Neural cell (in vitro differentiated cells): ENCODE data around the gene RPRD1B. TPM values are rescaled to one million over a fixed set of nuclear protein-coding genes. Genes with fewer than 3 reads are reported as not detected.

Experiments
- H2AFZ ChIP-seq: fragments of 200-600, 300-800 bp; sonication (generic), shearing (Covaris generic); 2 replicates; pipeline ENCODE4 v1.6.0; 2014; ENCODE audit warnings: low read depth, mild to moderate bottlenecking, antibody characterized with exemption, low read length, moderate library complexity
- H3F3A ChIP-seq: fragments of 200-600 bp; shearing (Covaris generic); 2 replicates; pipeline ENCODE4 v1.6.1; 2016; ENCODE audit warnings: mild to moderate bottlenecking, moderate library complexity, mixed read lengths, antibody characterized with exemption, low read length; ENCODE audit not compliant: insufficient read depth, poor library complexity, severe bottlenecking
- H3K27ac ChIP-seq: fragments of 200-600, 300-800 bp; sonication (generic), shearing (Covaris generic); 2 replicates; pipeline ENCODE4 v1.5.1; 2014; ENCODE audit warnings: mild to moderate bottlenecking, low read length, moderate library complexity
- H3K27me3 ChIP-seq: fragments of 300-800, 200-600 bp; sonication (generic), shearing (Covaris generic); 2 replicates; pipeline ENCODE4 v1.6.0; 2014; ENCODE audit warnings: mild to moderate bottlenecking, low read depth, low read length, moderate library complexity; ENCODE audit not compliant: insufficient read depth
- H3K36me3 ChIP-seq: fragments of 300-800, 200-600 bp; sonication (generic), shearing (Covaris generic); 2 replicates; pipeline ENCODE4 v1.5.1; 2014; ENCODE audit warnings: mild to moderate bottlenecking, antibody characterized with exemption, low read length, moderate library complexity; ENCODE audit not compliant: insufficient read depth
- H3K4me2 ChIP-seq: fragments of 300-800, 200-600 bp; sonication (generic), shearing (Covaris generic); 2 replicates; pipeline ENCODE4 v1.6.0; 2014; ENCODE audit warnings: mild to moderate bottlenecking, low read length
- H3K4me3 ChIP-seq: fragments of 300-800, 200-600 bp; sonication (generic), shearing (Covaris generic); 2 replicates; pipeline ENCODE4 v1.5.1; 2014; ENCODE audit warnings: mild to moderate bottlenecking, low read length, moderate library complexity
- H3K79me2 ChIP-seq: fragments of 200-600 bp; shearing (Covaris generic); replicated peaks from 2 replicates; pipeline ENCODE4 v1.6.0; 2014; ENCODE audit warnings: mild to moderate bottlenecking, low read length, moderate library complexity; ENCODE audit not compliant: insufficient read depth
- H3K9ac ChIP-seq: fragments of 300-800, 200-600 bp; sonication (generic), shearing (Covaris generic); 2 replicates; pipeline ENCODE4 v1.6.1; 2016; ENCODE audit warnings: mild to moderate bottlenecking, low read length, mixed read lengths
- H3K9me2 ChIP-seq: fragments of 200-600 bp; shearing (Covaris generic); 2 replicates; pipeline ENCODE4 v1.6.1; 2016; ENCODE audit warnings: mild to moderate bottlenecking, low read length, mixed read lengths; ENCODE audit not compliant: insufficient read depth
- H3K9me3 ChIP-seq: fragments of 200-600, 300-800 bp; sonication (generic), shearing (Covaris generic); 2 replicates; pipeline ENCODE4 v1.6.1; 2016; ENCODE audit warnings: mild to moderate bottlenecking, mixed run types, low read length, moderate library complexity, mixed read lengths
- H4K20me1 ChIP-seq: fragments of 200-600 bp; shearing (Covaris generic); 2 replicates; pipeline ENCODE4 v1.6.1; 2016; ENCODE audit warnings: mild to moderate bottlenecking, mixed run types; ENCODE audit not compliant: insufficient read depth
- EP300 ChIP-seq: fragments of 450-650 bp; conservative IDR thresholded peaks from 2 replicates; pipeline ENCODE4 v1.6.1; 2014; ENCODE audit warnings: antibody characterized with exemption, mild to moderate bottlenecking, moderate library complexity; ENCODE audit not compliant: poor library complexity, severe bottlenecking
- EZH2 ChIP-seq: fragments of 200-600, 300-800 bp; shearing (Covaris generic), sonication (generic); IDR thresholded peaks from 2 replicates; pipeline ENCODE4 v1.6.1; 2014; ENCODE audit warnings: antibody characterized with exemption, low read length, borderline replicate concordance, mild to moderate bottlenecking; ENCODE audit not compliant: insufficient read depth, poor library complexity, severe bottlenecking
- MXI1 ChIP-seq: fragments of 450-650 bp; conservative IDR thresholded peaks from 2 replicates; pipeline ENCODE4 v1.6.1; 2014; ENCODE audit warnings: antibody characterized with exemption, mild to moderate bottlenecking; ENCODE audit not compliant: poor library complexity, severe bottlenecking
- POLR2AphosphoS5 ChIP-seq: IDR thresholded peaks from 2 replicates; pipeline ENCODE4 v1.6.1; 2012
- RAD21 ChIP-seq: fragments of 450-650 bp; conservative IDR thresholded peaks from 2 replicates; pipeline ENCODE4 v1.6.1; 2014; ENCODE audit warnings: antibody characterized with exemption, mild to moderate bottlenecking, moderate library complexity
- SMC3 ChIP-seq: fragments of 450-650 bp; conservative IDR thresholded peaks from 2 replicates; pipeline ENCODE4 v1.6.1; 2014; ENCODE audit warnings: antibody characterized with exemption, mild to moderate bottlenecking, moderate library complexity; ENCODE audit not compliant: poor library complexity
- TAF1 ChIP-seq: IDR thresholded peaks from 2 replicates; pipeline ENCODE4 v1.6.1; 2012; ENCODE audit warnings: low read depth
- polyA plus RNA-seq: library from polyadenylated mRNA; depleted of rRNA; stranded (reverse); fragments of >200 nt; gene quantifications from 2 replicates; pipeline ENCODE4 v1.2.3, GENCODE V29; 2014
- TF ChIP-seq, protein P1 (sequence below): fragments of 450-650 bp; IDR thresholded peaks from 2 replicates; pipeline ENCODE4 v1.5.1; 2014; ENCODE audit warnings: antibody characterized with exemption, mild to moderate bottlenecking, moderate library complexity; ENCODE audit not compliant: poor library complexity, severe bottlenecking
- TF ChIP-seq, protein P2 (sequence below): IDR thresholded peaks from 2 replicates; pipeline ENCODE4 v1.6.1; 2012; ENCODE audit warnings: borderline replicate concordance

Gene RPRD1B
- polyA plus RNA-seq, 1 donor from 2014 or later: 23.4 TPM

DNA sequence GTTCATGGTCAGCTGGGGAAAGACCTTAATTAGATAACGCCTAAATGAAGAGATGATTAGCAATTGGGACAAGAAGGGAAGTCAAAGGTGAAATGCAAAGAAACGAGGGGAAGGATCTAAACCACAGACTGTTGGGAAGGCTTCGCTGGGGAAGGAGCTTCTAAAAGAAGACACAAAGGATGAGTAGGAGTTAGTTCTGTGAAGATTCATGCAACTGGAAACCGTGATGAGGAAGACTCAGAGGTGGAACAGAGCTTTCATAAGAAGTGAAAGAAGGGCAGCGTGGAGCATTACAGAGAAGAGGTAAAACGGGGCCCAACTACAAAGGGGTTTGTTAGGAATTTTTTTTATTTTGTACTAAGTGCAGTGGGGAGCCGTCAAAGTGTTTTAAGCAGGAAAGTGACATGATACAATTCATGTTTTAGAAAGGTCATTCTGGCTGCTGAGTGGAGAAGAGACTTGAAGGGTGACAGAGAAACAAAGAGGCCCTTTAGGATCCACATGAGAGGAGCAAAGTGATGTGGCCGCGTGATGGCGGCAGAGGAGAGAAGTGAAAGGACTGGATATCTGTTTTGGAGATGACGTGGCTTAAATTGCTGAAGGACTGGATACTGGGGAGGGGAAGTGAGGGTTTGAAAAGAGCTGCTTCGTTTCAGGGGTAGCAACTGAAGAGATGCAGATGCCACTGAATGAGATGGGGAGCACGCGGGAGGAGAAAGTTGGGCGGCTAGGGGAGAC, 33.9 kb upstream of the RPRD1B start:
- H3K4me2 ChIP-seq: no peak overlapping the region
- H4K20me1 ChIP-seq: no peaks in the 10 kb centered on the region
- TF ChIP-seq TAF1 (no peak), SMC3 (no peak), POLR2AphosphoS5 (no peak), EZH2 (no peak)
- no peak overlapping the region for H2AFZ ChIP-seq
- H3K9ac ChIP-seq: no peak overlapping the region
- H3K27me3 ChIP-seq: no peaks in the 10 kb centered on the region
- H3K27ac ChIP-seq: no peak overlapping the region
- H3K36me3 ChIP-seq: no peaks in the 10 kb centered on the region
- H3K4me3 ChIP-seq: no peak overlapping the region
- H3K79me2 ChIP-seq: no peaks in the 10 kb centered on the region
- H3K9me2 ChIP-seq: no peaks in the 10 kb centered on the region
- no peaks in the 10 kb centered on the region for H3K9me3 ChIP-seq
- no peaks in the 10 kb centered on the region for H3F3A ChIP-seq

DNA sequence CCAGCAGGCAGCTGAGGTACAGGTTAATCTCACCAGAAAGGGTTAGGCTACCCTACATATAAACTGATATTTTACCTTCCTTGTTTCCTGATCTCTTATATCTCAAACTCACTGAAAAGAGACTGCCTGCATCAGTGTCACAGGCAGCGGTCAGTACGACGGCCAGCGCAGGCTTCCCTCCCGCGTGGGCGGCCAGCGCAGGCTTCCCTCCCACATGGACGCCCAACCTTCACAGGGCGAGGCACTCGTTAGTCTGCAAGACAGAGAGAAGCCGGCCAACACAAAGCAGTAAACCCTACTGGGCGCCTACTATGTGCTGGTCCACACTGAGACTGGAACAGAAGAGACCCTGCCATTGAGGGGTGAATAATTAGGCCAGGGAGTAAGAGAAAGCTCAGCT, 33.3 kb upstream of the RPRD1B start:
- H3K27ac ChIP-seq: no peak overlapping the region
- no peak overlapping the region for H3K9ac ChIP-seq
- H4K20me1 ChIP-seq: no peaks in the 10 kb centered on the region
- no peaks in the 10 kb centered on the region for H3K27me3 ChIP-seq
- no peak for TF ChIP-seq TAF1
- TF ChIP-seq, protein P1, sequence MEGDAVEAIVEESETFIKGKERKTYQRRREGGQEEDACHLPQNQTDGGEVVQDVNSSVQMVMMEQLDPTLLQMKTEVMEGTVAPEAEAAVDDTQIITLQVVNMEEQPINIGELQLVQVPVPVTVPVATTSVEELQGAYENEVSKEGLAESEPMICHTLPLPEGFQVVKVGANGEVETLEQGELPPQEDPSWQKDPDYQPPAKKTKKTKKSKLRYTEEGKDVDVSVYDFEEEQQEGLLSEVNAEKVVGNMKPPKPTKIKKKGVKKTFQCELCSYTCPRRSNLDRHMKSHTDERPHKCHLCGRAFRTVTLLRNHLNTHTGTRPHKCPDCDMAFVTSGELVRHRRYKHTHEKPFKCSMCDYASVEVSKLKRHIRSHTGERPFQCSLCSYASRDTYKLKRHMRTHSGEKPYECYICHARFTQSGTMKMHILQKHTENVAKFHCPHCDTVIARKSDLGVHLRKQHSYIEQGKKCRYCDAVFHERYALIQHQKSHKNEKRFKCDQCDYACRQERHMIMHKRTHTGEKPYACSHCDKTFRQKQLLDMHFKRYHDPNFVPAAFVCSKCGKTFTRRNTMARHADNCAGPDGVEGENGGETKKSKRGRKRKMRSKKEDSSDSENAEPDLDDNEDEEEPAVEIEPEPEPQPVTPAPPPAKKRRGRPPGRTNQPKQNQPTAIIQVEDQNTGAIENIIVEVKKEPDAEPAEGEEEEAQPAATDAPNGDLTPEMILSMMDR: no peak
- no peak for TF ChIP-seq RAD21
- no peak for TF ChIP-seq EP300
- TF ChIP-seq MXI1: no peak
- TF ChIP-seq, protein P2, sequence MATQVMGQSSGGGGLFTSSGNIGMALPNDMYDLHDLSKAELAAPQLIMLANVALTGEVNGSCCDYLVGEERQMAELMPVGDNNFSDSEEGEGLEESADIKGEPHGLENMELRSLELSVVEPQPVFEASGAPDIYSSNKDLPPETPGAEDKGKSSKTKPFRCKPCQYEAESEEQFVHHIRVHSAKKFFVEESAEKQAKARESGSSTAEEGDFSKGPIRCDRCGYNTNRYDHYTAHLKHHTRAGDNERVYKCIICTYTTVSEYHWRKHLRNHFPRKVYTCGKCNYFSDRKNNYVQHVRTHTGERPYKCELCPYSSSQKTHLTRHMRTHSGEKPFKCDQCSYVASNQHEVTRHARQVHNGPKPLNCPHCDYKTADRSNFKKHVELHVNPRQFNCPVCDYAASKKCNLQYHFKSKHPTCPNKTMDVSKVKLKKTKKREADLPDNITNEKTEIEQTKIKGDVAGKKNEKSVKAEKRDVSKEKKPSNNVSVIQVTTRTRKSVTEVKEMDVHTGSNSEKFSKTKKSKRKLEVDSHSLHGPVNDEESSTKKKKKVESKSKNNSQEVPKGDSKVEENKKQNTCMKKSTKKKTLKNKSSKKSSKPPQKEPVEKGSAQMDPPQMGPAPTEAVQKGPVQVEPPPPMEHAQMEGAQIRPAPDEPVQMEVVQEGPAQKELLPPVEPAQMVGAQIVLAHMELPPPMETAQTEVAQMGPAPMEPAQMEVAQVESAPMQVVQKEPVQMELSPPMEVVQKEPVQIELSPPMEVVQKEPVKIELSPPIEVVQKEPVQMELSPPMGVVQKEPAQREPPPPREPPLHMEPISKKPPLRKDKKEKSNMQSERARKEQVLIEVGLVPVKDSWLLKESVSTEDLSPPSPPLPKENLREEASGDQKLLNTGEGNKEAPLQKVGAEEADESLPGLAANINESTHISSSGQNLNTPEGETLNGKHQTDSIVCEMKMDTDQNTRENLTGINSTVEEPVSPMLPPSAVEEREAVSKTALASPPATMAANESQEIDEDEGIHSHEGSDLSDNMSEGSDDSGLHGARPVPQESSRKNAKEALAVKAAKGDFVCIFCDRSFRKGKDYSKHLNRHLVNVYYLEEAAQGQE: no peak
- TF ChIP-seq POLR2AphosphoS5: no peak
- TF ChIP-seq EZH2: no peak
- TF ChIP-seq SMC3: no peak
- no peaks in the 10 kb centered on the region for H3F3A ChIP-seq
- no peak overlapping the region for H2AFZ ChIP-seq
- H3K4me3 ChIP-seq: no peak overlapping the region
- H3K9me3 ChIP-seq: no peaks in the 10 kb centered on the region
- no peaks in the 10 kb centered on the region for H3K79me2 ChIP-seq
- H3K4me2 ChIP-seq: no peak overlapping the region
- no peaks in the 10 kb centered on the region for H3K9me2 ChIP-seq
- H3K36me3 ChIP-seq: no peaks in the 10 kb centered on the region
